C4-2B (cell line): ENCODE results near the gene CTNNA2.

Experiments used
- ZFX ChIP-seq: fragments of 450-650 bp; IDR thresholded peaks from 2 replicates; pipeline ENCODE4 v1.6.1; 2017
- TF ChIP-seq, protein P1 (sequence below): fragments of 450-650 bp; conservative IDR thresholded peaks from 2 replicates; pipeline ENCODE4 v1.5.1; 2017; ENCODE audit warnings: mild to moderate bottlenecking

DNA sequence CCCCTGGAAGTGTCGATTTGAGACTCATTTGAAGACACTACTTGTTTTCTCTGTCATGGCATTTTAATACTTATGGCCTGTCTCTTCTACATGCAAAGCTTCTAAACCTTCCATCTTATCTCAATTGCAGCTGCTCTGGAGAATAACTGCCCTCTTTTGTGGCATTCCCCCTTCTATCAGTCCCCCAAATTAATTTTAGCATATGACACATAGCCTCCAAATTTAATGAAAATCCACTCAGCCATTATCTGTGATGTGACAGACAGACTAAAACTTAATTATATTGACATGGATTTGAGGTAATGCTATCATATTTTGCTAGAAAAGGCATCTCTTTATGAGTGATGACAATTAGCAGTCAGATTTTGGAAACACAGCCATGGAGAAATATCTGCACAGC lies 720.5 kb downstream of the CTNNA2 start:
- TF ChIP-seq, protein P1, sequence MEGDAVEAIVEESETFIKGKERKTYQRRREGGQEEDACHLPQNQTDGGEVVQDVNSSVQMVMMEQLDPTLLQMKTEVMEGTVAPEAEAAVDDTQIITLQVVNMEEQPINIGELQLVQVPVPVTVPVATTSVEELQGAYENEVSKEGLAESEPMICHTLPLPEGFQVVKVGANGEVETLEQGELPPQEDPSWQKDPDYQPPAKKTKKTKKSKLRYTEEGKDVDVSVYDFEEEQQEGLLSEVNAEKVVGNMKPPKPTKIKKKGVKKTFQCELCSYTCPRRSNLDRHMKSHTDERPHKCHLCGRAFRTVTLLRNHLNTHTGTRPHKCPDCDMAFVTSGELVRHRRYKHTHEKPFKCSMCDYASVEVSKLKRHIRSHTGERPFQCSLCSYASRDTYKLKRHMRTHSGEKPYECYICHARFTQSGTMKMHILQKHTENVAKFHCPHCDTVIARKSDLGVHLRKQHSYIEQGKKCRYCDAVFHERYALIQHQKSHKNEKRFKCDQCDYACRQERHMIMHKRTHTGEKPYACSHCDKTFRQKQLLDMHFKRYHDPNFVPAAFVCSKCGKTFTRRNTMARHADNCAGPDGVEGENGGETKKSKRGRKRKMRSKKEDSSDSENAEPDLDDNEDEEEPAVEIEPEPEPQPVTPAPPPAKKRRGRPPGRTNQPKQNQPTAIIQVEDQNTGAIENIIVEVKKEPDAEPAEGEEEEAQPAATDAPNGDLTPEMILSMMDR, result no peak
- no peak for TF ChIP-seq ZFX
